HCT116 (cell line): ENCODE measurements around the gene GPRIN1. TPM values are rescaled to one million over a fixed set of nuclear protein-coding genes. Genes with fewer than 3 reads are reported as not detected.

Experiments used
- ATAC-seq: fragments of 200-7000 bp; cut with Tn5 transposase; 2 replicates; pipeline ENCODE4 v1.9.1; 2020; ENCODE audit warnings: mild to moderate bottlenecking, moderate library complexity
- BruUV-seq: library from RNA; stranded (reverse); fragments of 400-500 nt; replicated peaks from 2 replicates; lab custom pipeline; 2021; lab: Mats Ljungman, UMichigan
- CTCF ChIA-PET: fragments of 300-600 bp; sonication (Branson Sonifier 250); formaldehyde crosslinking; loops from one replicate; lab custom pipeline; 2021; ENCODE audit warnings: antibody characterized with exemption; lab: Charles Lee
- POLR2A ChIA-PET: fragments of 300-600, 350-600 bp; sonication (Branson Sonifier 250); formaldehyde crosslinking; loops from one replicate; lab custom pipeline; 2021; ENCODE audit warnings: antibody characterized with exemption; lab: Charles Lee
- RAD21 ChIA-PET, 2 experiments: fragments of 300-600 bp; sonication (Branson Sonifier 250); formaldehyde crosslinking; loops; one replicate each; lab custom pipeline; 2023; ENCODE audit warnings: low total read pairs in 2 of 2; ENCODE audit not compliant: uncharacterized antibody in 2 of 2, unreplicated experiment in 2 of 2, low non-redundant PET in 1 of 2; lab: Charles Lee
- DNase-seq: peaks from one replicate; pipeline ENCODE4 v3.0.0-alpha.2; 2010; ENCODE audit warnings: low read depth, low spot score
- H2AFZ ChIP-seq: fragments of 200-600 bp; shearing (Covaris generic), sonication (generic); 2 replicates; pipeline ENCODE4 v1.6.1; 2017; ENCODE audit warnings: low read depth, mixed run types, mixed read lengths, antibody characterized with exemption, low read length; ENCODE audit not compliant: poor library complexity, severe bottlenecking
- H3K27ac ChIP-seq: 2 replicates; pipeline ENCODE4 v1.5.1; 2012; ENCODE audit warnings: low read depth, low read length
- H3K27me3 ChIP-seq: fragments of 200-600 bp; sonication (generic); 2 replicates; pipeline ENCODE4 v1.6.1; 2016; ENCODE audit warnings: mixed run types, low read length, mixed read lengths; ENCODE audit not compliant: insufficient read depth
- H3K36me3 ChIP-seq, 2 experiments: fragments of 200-500 bp in 1 of 2; fragments of 200-600 bp in 1 of 2; sonication (Bioruptor generic) in 1 of 2; sonication (generic) in 1 of 2; 2 replicates each; pipeline versions ENCODE4 v1.5.1 to v1.6.1; 2014 to 2016; ENCODE audit warnings: low read length in 2 of 2, inconsistent platforms in 1 of 2, mixed read lengths in 1 of 2, mixed run types in 1 of 2; ENCODE audit not compliant: insufficient read depth in 2 of 2, control insufficient read depth in 1 of 2
- H3K4me1 ChIP-seq, 2 experiments: fragments of 200-600 bp in 1 of 2; sonication (generic) in 1 of 2; 2 replicates each; pipeline versions ENCODE4 v1.5.1 to v1.6.1; 2012 to 2017; ENCODE audit warnings: low read length in 2 of 2, inconsistent platforms in 1 of 2, mild to moderate bottlenecking in 1 of 2, mixed read lengths in 1 of 2, mixed run types in 1 of 2, moderate library complexity in 1 of 2; ENCODE audit not compliant: insufficient read depth in 2 of 2, control insufficient read depth in 1 of 2
- H3K4me2 ChIP-seq: fragments of 200-600 bp; sonication (generic); 2 replicates; pipeline ENCODE4 v1.6.1; 2017; ENCODE audit warnings: mixed run types, low read length, mixed read lengths
- H3K4me3 ChIP-seq, 2 experiments: fragments of 200-600 bp in 1 of 2; sonication (generic) in 1 of 2; replicated peaks in 1 of 2; 2 replicates each; pipeline ENCODE4 v1.5.1; 2011 to 2016; ENCODE audit warnings: low read length in 2 of 2, control low read depth in 1 of 2, low read depth in 1 of 2, mild to moderate bottlenecking in 1 of 2, mixed read lengths in 1 of 2, mixed run types in 1 of 2
- H3K79me2 ChIP-seq: fragments of 200-600 bp; sonication (generic); 2 replicates; pipeline ENCODE4 v1.6.1; 2017; ENCODE audit warnings: mild to moderate bottlenecking, mixed run types, low read length, moderate library complexity, mixed read lengths; ENCODE audit not compliant: insufficient read depth
- H3K9ac ChIP-seq: fragments of 200-600 bp; sonication (generic); 2 replicates; pipeline ENCODE4 v1.6.1; 2016; ENCODE audit warnings: low read length, mixed read lengths
- H3K9me2 ChIP-seq: fragments of 200-600 bp; sonication (generic), shearing (Covaris generic); 2 replicates; pipeline ENCODE4 v1.6.1; 2017; ENCODE audit warnings: mixed run types, mild to moderate bottlenecking, moderate library complexity; ENCODE audit not compliant: insufficient read depth
- H3K9me3 ChIP-seq, 2 experiments: fragments of 200-500 bp in 1 of 2; fragments of 200-600 bp in 1 of 2; sonication (Bioruptor generic) in 1 of 2; sonication (generic) in 1 of 2; 2 replicates each; pipeline ENCODE4 v1.6.1; 2014 to 2017; ENCODE audit warnings: low read length in 2 of 2, mixed read lengths in 2 of 2, inconsistent platforms in 1 of 2, low read depth in 1 of 2, mild to moderate bottlenecking in 1 of 2, mixed run types in 1 of 2, moderate library complexity in 1 of 2; ENCODE audit not compliant: control insufficient read depth in 1 of 2, insufficient read depth in 1 of 2
- H4K20me1 ChIP-seq: fragments of 200-600 bp; sonication (generic), shearing (Covaris generic); 2 replicates; pipeline ENCODE4 v1.6.1; 2017; ENCODE audit warnings: mixed run types, mild to moderate bottlenecking, moderate library complexity; ENCODE audit not compliant: insufficient read depth
- CEBPB ChIP-seq: IDR thresholded peaks from 2 replicates; pipeline ENCODE4 v1.6.1; 2012; ENCODE audit warnings: low read depth
- CTCF ChIP-seq, 3 experiments: fragments of 200-600 bp in 1 of 3; sonication (generic) in 1 of 3; IDR thresholded peaks in 2 of 3; conservative IDR thresholded peaks in 1 of 3; 2 replicates each; pipeline ENCODE4 v1.5.1; 2012 to 2017; ENCODE audit warnings: low read depth in 2 of 3, low read length in 2 of 3, antibody characterized with exemption in 1 of 3, borderline replicate concordance in 1 of 3, control low read depth in 1 of 3, mild to moderate bottlenecking in 1 of 3, mixed read lengths in 1 of 3, mixed run types in 1 of 3, moderate library complexity in 1 of 3; ENCODE audit not compliant: insufficient read depth in 1 of 3
- EGR1 ChIP-seq: IDR thresholded peaks from 2 replicates; pipeline ENCODE4 v1.6.1; 2012; ENCODE audit warnings: low read depth
- ELF1 ChIP-seq: IDR thresholded peaks from 2 replicates; pipeline ENCODE4 v1.6.1; 2012; ENCODE audit warnings: low read depth, borderline replicate concordance
- EZH2 ChIP-seq: fragments of 200-600 bp; sonication (generic); IDR thresholded peaks from 2 replicates; pipeline ENCODE4 v1.6.1; 2017; ENCODE audit warnings: antibody characterized with exemption, mixed run types
- EZH2phosphoT487 ChIP-seq: fragments of 200-600 bp; IDR thresholded peaks from 2 replicates; pipeline ENCODE4 v1.6.1; 2018; ENCODE audit warnings: antibody characterized with exemption, borderline replicate concordance
- FOSL1 ChIP-seq: IDR thresholded peaks from 2 replicates; pipeline ENCODE4 v1.6.1; 2012; ENCODE audit warnings: low read depth
- JUND ChIP-seq: IDR thresholded peaks from 2 replicates; pipeline ENCODE4 v1.6.1; 2012
- POLR2A ChIP-seq: IDR thresholded peaks from 2 replicates; pipeline ENCODE4 v1.7.0; 2011; ENCODE audit warnings: borderline replicate concordance; ENCODE audit not compliant: insufficient read depth, insufficient read length; ENCODE audit errors: extremely low read depth
- RAD21 ChIP-seq: IDR thresholded peaks from 2 replicates; pipeline ENCODE4 v1.6.1; 2012; ENCODE audit warnings: low read depth, mild to moderate bottlenecking
- SIN3A ChIP-seq: IDR thresholded peaks from 2 replicates; pipeline ENCODE4 v1.6.1; 2012; ENCODE audit warnings: low read depth
- SP1 ChIP-seq: IDR thresholded peaks from 2 replicates; pipeline ENCODE4 v1.6.1; 2012; ENCODE audit warnings: low read depth
- SRF ChIP-seq: IDR thresholded peaks from 2 replicates; pipeline ENCODE4 v1.6.1; 2012; ENCODE audit warnings: low read depth
- TCF7L2 ChIP-seq: IDR thresholded peaks from 2 replicates; pipeline ENCODE4 v1.7.0; 2011; ENCODE audit warnings: borderline replicate concordance, inconsistent platforms; ENCODE audit not compliant: insufficient read depth, insufficient read length; ENCODE audit errors: extremely low read depth
- YY1 ChIP-seq: IDR thresholded peaks from 2 replicates; pipeline ENCODE4 v1.6.1; 2011; ENCODE audit warnings: low read length, low read depth, moderate library complexity, mild to moderate bottlenecking; ENCODE audit not compliant: insufficient replicate concordance; ENCODE audit errors: extremely low read depth
- ZFX ChIP-seq: fragments of 450-650 bp; IDR thresholded peaks from 2 replicates; pipeline ENCODE4 v1.6.1; 2017
- intact Hi-C: fragments of 100-400 bp; cut with micrococcal nuclease; formaldehyde crosslinking; loops from 2 replicates; pipeline ENCODE4 v1.10.0; 2022
- total RNA-seq: library from RNA; stranded (reverse); gene quantifications from one replicate; pipeline ENCODE4 v1.2.1, GENCODE V29; 2021; ENCODE audit not compliant: unreplicated experiment
- TF ChIP-seq, protein P1 (sequence below): IDR thresholded peaks from 2 replicates; pipeline ENCODE4 v1.6.1; 2012

The GPRIN1 gene
- total RNA-seq, 1 experiment from 2014 or later, result 14.2 TPM

DNA sequence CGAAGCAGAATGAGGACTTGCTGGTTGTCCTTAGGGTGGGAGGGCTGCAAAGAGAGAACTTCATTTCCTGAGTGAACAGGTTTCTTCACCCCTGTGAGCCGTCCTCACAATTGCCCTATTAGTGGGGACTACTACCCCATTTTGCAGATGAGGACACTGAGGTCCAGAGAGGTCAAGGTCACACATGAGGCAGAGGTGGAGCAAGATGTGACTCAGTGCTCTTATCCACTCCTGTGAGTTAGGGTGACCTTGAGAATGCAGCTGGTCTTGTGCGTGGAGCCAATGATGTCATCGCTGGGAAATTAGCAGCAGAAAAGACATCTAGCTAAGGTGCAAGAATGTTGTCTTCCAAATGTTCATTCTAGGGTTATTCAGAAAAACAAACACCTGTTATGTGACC is 26.9 kb downstream of the GPRIN1 start:
- RAD21 ChIA-PET, result no interaction called here

DNA sequence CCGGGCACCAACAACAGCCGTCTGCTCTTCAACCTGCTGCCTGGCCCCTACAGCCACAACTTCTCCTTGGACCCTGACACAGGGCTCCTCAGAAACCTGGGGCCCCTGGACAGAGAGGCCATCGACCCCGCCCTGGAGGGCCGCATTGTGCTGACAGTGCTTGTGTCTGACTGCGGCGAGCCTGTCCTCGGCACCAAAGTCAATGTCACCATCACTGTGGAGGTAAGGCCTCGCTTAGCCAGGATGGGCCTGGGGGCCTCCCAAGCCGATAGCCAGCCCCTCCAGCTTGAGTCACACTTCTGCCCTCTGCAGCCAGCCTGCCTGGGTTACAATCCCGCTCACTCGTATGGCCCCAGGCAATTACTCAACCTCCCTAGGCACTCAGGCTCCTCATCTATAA is 28.6 kb downstream of the GPRIN1 start:
- TF ChIP-seq EGR1 (no peak), EZH2 (no peak), ZFX (no peak), ELF1 (no peak), YY1 (no peak), RAD21 (no peak), CTCF (IDR thresholded peaks at IDR 0.05 in 2 of 3, conservative IDR thresholded peaks at IDR 0.05 in 1 of 3; ENCODE audit: borderline replicate concordance in 1 of 3, insufficient read depth in 1 of 3, low read depth in 2 of 3, low read length in 2 of 3) (no peak), SIN3A (no peak), EZH2phosphoT487 (no peak), FOSL1 (no peak), POLR2A (no peak), SRF (no peak), TCF7L2 (no peak), JUND (no peak)
- TF ChIP-seq, protein P1, sequence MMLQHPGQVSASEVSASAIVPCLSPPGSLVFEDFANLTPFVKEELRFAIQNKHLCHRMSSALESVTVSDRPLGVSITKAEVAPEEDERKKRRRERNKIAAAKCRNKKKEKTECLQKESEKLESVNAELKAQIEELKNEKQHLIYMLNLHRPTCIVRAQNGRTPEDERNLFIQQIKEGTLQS, result no peak
- CTCF ChIA-PET, result no interaction called here
- Histone ChIP-seq H4K20me1 (no peaks in the 10 kb centered on the region), H3K27ac (no peak overlapping the region), H3K4me1 (peaks cover 0 to 10% of the 10 kb centered on the region in 2 experiments; a peak in 2 of 4 replicates), H2AFZ (no peak overlapping the region), H3K27me3 (no peaks in the 10 kb centered on the region), H3K79me2 (no peaks in the 10 kb centered on the region), H3K9me2 (no peaks in the 10 kb centered on the region), H3K4me3 (no peak overlapping the region), H3K36me3 (no peaks in the 10 kb centered on the region), H3K9ac (no peak overlapping the region), H3K4me2 (no peak overlapping the region), H3K9me3 (peaks cover 5 to 9% of the 10 kb centered on the region in 2 experiments; a peak in 2 of 4 replicates)
- POLR2A ChIA-PET, result no interaction called here
- intact Hi-C loops, result no loop called here
- no peak for ATAC-seq
- DNase-seq, result no peak
- RAD21 ChIA-PET, result no interaction called here
- no TSS peak for BruUV-seq

More for the DNA sequence above, 26.9 kb downstream of the GPRIN1 start:
- no peak for ATAC-seq
- Histone ChIP-seq H3K79me2 (no peaks in the 10 kb centered on the region), H3K4me2 (no peak overlapping the region), H3K9me3 (peaks cover 5 to 9% of the 10 kb centered on the region in 2 experiments; a peak in 2 of 4 replicates), H3K9ac (no peak overlapping the region), H3K4me1 (peaks cover 0 to 6% of the 10 kb centered on the region in 2 experiments; a peak in 2 of 4 replicates), H3K36me3 (no peaks in the 10 kb centered on the region), H3K27me3 (no peaks in the 10 kb centered on the region), H3K9me2 (no peaks in the 10 kb centered on the region), H3K27ac (no peak overlapping the region), H3K4me3 (no peak overlapping the region), H2AFZ (no peak overlapping the region), H4K20me1 (no peaks in the 10 kb centered on the region)
- intact Hi-C loops, result no loop called here
- DNase-seq, result no peak
- TF ChIP-seq SRF (no peak), CEBPB (no peak), ELF1 (no peak), RAD21 (no peak), EGR1 (no peak), ZFX (no peak), JUND (no peak), SP1 (no peak)
- POLR2A ChIA-PET, result no interaction called here
- CTCF ChIA-PET, result no interaction called here
- no TSS peak for BruUV-seq
